Neuron (in vitro differentiated cells): ENCODE data around the gene GON4L.
"Not testable (repeated sequence)": the region's sequence is repeated elsewhere in the genome, so short reads cannot be mapped to it uniquely, and the experiment has no call there.

Experiments used
- H2AFZ ChIP-seq: one replicate; pipeline ENCODE4 v1.6.1; 2013; ENCODE audit warnings: low read depth, mild to moderate bottlenecking, inconsistent platforms, low read length, moderate library complexity
- H3K27me3 ChIP-seq: one replicate; pipeline ENCODE4 v1.6.1; 2013; ENCODE audit warnings: low read length; ENCODE audit not compliant: insufficient read depth
- H3K36me3 ChIP-seq: one replicate; pipeline ENCODE4 v1.6.1; 2013; ENCODE audit warnings: low read length; ENCODE audit not compliant: insufficient read depth
- H3K4me1 ChIP-seq: one replicate; pipeline ENCODE4 v1.6.1; 2013; ENCODE audit warnings: low read length; ENCODE audit not compliant: insufficient read depth
- H3K4me3 ChIP-seq: 2 replicates; pipeline ENCODE4 v1.5.1; 2013; ENCODE audit warnings: mild to moderate bottlenecking, low read length, moderate library complexity
- H3K9me3 ChIP-seq: one replicate; pipeline ENCODE4 v1.6.1; 2013; ENCODE audit warnings: low read length

Gene GON4L, protein sequence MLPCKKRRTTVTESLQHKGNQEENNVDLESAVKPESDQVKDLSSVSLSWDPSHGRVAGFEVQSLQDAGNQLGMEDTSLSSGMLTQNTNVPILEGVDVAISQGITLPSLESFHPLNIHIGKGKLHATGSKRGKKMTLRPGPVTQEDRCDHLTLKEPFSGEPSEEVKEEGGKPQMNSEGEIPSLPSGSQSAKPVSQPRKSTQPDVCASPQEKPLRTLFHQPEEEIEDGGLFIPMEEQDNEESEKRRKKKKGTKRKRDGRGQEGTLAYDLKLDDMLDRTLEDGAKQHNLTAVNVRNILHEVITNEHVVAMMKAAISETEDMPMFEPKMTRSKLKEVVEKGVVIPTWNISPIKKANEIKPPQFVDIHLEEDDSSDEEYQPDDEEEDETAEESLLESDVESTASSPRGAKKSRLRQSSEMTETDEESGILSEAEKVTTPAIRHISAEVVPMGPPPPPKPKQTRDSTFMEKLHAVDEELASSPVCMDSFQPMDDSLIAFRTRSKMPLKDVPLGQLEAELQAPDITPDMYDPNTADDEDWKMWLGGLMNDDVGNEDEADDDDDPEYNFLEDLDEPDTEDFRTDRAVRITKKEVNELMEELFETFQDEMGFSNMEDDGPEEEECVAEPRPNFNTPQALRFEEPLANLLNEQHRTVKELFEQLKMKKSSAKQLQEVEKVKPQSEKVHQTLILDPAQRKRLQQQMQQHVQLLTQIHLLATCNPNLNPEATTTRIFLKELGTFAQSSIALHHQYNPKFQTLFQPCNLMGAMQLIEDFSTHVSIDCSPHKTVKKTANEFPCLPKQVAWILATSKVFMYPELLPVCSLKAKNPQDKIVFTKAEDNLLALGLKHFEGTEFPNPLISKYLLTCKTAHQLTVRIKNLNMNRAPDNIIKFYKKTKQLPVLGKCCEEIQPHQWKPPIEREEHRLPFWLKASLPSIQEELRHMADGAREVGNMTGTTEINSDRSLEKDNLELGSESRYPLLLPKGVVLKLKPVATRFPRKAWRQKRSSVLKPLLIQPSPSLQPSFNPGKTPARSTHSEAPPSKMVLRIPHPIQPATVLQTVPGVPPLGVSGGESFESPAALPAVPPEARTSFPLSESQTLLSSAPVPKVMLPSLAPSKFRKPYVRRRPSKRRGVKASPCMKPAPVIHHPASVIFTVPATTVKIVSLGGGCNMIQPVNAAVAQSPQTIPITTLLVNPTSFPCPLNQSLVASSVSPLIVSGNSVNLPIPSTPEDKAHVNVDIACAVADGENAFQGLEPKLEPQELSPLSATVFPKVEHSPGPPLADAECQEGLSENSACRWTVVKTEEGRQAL (N-terminal part only)

DNA sequence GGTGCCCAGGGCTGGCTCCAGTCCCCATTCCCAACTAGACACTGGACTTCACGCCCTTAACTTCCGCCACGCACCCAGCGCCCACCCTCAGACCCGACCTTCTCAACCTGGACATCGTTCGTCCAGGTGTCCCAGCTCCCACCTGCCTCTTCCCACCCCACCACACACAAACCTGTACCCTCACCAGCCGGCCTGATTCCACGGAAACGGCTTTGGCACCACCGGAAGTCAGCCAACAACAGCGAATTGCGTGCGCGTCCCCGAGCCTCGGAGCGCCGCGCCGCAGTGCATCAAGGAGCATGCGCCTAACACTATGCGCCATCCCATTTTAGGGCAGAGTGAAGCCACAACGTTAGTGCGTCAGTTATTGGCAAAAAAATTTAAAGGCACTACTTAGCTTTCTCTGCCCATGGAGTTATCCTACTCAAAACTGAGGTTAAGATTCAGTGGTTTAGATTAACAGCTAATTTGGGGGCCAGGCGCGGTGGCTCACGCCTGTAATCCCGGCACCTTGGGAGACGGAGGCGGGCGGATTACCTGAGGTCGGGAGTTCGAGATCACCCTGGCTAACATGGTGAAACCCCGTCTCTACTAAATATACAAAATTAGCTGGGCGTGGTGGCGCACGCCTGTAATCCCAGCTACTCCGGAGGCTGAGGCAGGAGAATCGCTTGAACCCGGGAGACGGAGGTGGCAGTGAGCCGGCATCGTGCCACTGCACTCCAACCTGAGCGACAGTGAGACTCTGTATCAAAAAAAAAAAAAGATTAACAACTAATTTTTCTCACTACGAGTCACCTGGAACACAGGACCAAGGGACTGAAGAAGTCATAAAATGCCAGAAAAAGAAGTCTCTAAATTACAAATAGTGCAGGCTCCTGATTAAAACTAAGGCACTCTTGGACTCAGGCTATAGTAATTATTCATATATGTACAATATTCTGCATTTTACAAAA lies at the start of gene GON4L:
TSS of gene GON4L (minus strand) at position 240 of the 956 bp plus-strand sequence. CDS start 3,434 bp downstream, outside the sequence.
- H3K9me3 ChIP-seq: no peaks in the 10 kb centered on the region
- no peak within 1 kb of the TSS for H2AFZ ChIP-seq
- no peaks in the 10 kb centered on the region for H3K27me3 ChIP-seq
- peak within 1 kb of the TSS; percentile 90 for H3K4me3 ChIP-seq
- H3K36me3 ChIP-seq: peaks cover 33% of the 10 kb centered on the region
- H3K4me1 ChIP-seq: peaks cover 24% of the 10 kb centered on the region

DNA sequence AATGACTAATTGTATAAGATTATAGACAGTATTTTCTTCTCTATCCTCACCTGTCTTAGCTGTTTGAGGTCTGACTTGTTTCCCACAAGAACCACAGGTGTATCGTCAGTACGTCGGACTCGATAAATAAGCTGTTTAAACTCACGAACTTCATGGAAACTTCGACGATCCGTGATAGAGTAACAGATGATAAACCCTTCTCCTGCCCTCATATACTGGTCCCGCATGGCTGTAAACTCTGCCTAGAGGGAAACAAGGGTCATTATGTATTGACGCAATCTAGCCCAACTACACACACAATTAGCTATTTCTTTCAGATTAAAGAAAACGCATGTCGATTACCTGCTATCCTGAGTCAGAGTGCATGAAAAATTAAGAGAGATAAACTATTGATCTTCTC lies 47.2 kb upstream of the GON4L start:
- Histone ChIP-seq H3K27me3 (no peaks in the 10 kb centered on the region), H3K36me3 (peaks cover 67% of the 10 kb centered on the region), H2AFZ (no peak overlapping the region), H3K4me3 (no peak overlapping the region), H3K9me3 (no peaks in the 10 kb centered on the region), H3K4me1 (no peaks in the 10 kb centered on the region)

DNA sequence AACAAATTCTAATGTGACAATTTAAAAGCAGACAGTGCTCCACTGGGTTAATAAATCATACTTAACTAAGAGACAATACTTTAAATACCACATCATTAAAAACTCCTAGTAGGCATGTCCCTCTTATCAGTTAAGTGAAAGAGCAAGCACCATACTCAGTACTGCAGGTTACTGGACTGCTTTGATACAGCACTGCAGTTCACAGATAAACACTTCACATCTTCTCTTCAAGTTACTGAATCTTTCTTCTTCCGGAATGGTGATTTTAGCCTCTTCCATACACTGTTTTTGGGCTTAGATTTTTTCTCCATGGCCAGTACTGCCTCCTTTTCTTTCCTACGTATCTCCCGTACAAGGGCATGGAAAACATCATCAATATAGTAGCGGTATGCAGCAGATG lies 43.1 kb upstream of the GON4L start:
- H3K27me3 ChIP-seq: no peaks in the 10 kb centered on the region
- no peak overlapping the region for H2AFZ ChIP-seq
- H3K36me3 ChIP-seq: peaks cover 64% of the 10 kb centered on the region
- H3K9me3 ChIP-seq: no peaks in the 10 kb centered on the region
- no peaks in the 10 kb centered on the region for H3K4me1 ChIP-seq
- H3K4me3 ChIP-seq: no peak overlapping the region

DNA sequence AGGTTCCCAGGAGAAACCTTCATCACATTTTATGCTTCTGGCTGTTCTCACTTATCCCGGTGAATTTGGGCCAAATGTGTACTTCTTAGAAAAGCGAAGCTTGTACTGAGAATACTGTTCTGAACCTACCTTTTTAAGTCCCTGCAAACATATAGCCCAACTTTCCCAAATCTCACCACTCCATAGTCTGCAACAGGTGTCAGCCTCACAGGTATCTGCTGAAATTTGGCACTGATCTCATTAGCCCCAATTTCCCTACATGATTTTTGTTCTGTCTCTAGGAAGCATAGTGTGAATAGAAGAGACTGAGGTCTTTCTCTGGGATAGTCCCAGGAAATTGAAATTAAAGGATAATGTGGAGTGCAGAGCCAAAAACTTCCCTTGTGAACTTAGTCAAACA lies 42.7 kb upstream of the GON4L start:
- no peak overlapping the region for H2AFZ ChIP-seq
- peaks cover 59% of the 10 kb centered on the region for H3K36me3 ChIP-seq
- H3K9me3 ChIP-seq: no peaks in the 10 kb centered on the region
- H3K4me1 ChIP-seq: no peaks in the 10 kb centered on the region
- no peak overlapping the region for H3K4me3 ChIP-seq
- H3K27me3 ChIP-seq: no peaks in the 10 kb centered on the region

DNA sequence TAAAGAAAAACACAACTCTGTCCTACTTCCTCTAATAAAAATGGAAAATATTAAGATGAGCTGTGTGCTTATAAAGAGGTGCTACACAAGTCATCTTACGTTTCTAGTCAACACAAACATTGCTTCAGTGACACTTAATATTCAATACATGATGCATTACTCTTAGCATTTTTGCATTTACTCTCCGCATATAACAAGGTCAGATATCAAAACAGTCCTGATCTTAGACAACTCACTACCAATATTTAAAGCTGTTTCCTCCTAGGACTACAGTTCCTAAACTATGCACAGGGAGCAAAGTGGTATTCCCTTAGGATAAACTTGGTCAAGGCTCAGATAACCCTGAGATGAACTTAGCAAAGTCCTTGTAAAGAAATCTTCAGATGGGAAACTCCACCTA lies 41.9 kb upstream of the GON4L start:
- H3K27me3 ChIP-seq: no peaks in the 10 kb centered on the region
- no peak overlapping the region for H2AFZ ChIP-seq
- H3K36me3 ChIP-seq: peaks cover 51% of the 10 kb centered on the region
- no peak overlapping the region for H3K4me3 ChIP-seq
- no peaks in the 10 kb centered on the region for H3K9me3 ChIP-seq
- no peaks in the 10 kb centered on the region for H3K4me1 ChIP-seq

DNA sequence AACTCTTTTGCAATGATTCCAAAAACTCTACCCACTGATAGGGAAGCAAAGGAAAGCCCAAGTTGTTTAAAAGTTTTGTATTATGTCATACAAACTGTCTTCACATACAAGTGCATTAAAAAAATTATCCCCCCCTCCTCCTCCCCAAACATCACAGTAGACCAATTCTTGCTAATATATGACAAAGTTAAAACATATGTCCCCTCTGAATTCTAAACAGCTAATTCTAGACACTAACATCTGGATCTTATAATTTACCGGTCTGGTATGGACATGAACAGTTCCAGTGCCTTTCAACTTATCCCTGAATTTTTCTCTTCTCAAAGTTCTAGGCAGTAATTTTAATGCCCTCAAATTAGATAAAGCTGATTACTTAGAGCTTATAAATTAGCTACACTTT lies 40.7 kb upstream of the GON4L start:
- H3K36me3 ChIP-seq: peaks cover 45% of the 10 kb centered on the region
- no peaks in the 10 kb centered on the region for H3K9me3 ChIP-seq
- no peak overlapping the region for H3K4me3 ChIP-seq
- H2AFZ ChIP-seq: no peak overlapping the region
- H3K4me1 ChIP-seq: peaks cover 5% of the 10 kb centered on the region
- H3K27me3 ChIP-seq: no peaks in the 10 kb centered on the region

DNA sequence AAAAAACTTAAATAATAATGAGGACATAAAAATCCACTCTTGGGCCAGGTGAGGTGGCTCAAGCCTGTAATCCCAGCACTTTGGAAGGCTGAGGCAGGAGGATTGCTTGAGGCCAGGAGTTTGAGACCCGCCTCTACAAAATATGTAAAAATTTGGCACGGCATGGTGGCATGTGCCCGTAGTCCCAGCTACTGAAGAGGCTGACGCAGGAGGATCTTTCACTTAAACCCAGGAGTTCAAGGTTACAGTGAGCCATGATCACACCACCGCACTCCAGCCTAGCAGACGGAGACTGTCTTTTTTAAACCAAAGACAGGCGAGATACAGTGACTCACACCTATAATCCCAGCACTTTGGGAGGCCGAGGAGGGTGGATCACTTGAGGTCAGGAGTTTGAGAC lies 39.5 kb upstream of the GON4L start:
- H3K4me1 ChIP-seq, H2AFZ ChIP-seq, H3K27me3 ChIP-seq, H3K4me3 ChIP-seq, H3K9me3 ChIP-seq: not testable (repeated sequence)
- peaks cover 42% of the 10 kb centered on the region for H3K36me3 ChIP-seq

DNA sequence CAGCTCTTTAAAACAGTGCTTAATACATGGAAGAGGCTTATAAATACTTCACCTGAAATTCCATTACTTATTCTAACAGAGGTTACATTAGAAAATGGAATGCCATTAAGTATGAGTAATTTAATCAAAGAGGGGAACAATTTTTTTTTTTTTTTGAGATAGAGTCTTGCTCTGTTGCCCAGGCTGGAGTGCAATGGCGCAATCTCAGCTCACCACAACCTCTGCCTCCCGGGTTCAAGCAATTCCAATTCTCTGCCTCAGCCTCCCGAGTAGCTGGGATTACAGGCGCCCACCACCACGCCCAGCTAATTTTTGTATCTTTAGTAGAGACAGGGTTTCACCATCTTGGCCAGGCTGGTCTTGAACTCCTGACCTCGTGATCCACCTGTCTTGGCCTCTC lies 38.6 kb upstream of the GON4L start:
- H3K4me3 ChIP-seq, H3K4me1 ChIP-seq: not testable (repeated sequence)
- H3K36me3 ChIP-seq: peaks cover 36% of the 10 kb centered on the region

DNA sequence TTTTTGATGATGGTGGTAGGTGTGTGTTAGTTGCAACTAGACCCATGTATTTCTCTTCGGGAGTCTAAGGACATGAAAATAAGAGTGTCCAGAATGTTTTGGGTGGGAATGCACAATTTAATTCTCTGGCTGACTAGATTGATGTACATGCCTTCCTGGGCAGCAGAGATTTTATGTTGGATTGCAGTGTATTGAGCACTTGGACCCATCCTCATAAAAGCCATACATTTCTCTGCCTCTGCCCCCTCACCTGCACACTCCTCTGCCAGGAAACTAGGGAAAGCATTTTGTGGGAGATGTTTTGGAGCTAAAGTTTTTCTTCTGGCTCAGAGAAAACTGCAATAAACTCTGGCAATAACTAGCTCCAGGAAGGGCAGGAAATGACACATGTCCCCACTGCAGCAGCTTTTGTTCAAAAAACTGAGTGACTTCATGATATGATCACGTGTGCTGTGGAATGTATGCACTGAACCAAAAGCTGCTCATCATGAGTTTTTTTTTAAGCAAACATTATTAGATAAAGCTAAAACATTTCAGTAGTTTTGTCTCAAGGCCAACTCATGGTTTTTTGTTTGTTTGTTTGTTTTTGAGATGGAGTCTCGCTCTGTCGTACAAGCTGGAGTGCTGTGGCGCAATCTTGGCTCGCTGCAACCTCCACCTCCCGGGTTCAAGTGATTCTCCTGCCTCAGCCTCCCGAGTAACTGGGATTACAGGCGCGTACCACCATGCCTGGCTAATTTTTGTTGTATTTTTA lies 36.6 kb upstream of the GON4L start:
- Histone ChIP-seq H3K36me3 (peaks cover 17% of the 10 kb centered on the region), H3K9me3 (no peaks in the 10 kb centered on the region), H3K4me1 (peaks cover 5% of the 10 kb centered on the region), H2AFZ (no peak overlapping the region), H3K4me3 (no peak overlapping the region), H3K27me3 (no peaks in the 10 kb centered on the region)

More for the DNA sequence above, 38.6 kb upstream of the GON4L start:
- not testable (repeated sequence) for H2AFZ ChIP-seq, H3K9me3 ChIP-seq, H3K27me3 ChIP-seq

DNA sequence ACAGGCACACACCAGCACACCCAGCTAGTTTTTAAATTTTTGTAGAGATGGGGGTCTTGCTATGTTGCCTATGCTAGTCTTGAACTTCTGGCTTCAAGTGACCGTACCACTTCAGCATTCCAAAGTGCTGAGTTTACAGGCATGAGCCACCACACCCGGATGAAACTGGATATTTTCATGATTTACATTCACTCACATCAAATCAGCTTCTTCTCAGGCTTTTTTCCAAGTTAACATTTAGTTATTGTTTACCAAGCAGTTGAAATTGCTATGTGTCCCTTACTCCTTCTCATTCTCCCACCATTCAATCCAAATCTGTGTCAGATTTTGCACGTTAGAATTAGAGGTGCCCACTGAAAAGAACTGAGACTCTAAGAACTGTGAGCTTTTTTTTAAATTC lies 35.8 kb upstream of the GON4L start:
- Histone ChIP-seq H3K9me3 (no peaks in the 10 kb centered on the region), H3K4me3 (no peak overlapping the region), H3K36me3 (peaks cover 11% of the 10 kb centered on the region), H3K27me3 (no peaks in the 10 kb centered on the region), H3K4me1 (peaks cover 5% of the 10 kb centered on the region), H2AFZ (no peak overlapping the region)

DNA sequence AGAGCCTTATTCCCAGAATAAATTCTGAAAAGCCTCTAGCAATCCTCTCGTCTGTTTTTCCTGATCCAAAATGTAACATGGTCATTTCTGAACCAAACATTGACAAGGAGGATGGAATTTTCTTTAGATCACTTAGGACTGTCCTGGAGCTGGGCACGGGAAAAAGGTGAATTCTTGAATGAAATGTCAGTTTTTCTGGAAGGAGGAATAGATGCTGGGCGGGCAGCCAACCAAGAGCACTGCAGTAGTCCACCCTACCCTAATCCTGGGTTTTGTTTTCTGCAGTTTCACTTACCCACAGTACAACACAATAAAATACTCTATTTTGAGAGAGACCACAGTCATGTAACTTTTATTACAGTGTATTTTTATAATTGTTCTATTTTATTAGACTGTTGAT lies 33.2 kb upstream of the GON4L start:
- Histone ChIP-seq H2AFZ (no peak overlapping the region), H3K4me1 (peaks cover 5% of the 10 kb centered on the region), H3K4me3 (no peak overlapping the region), H3K9me3 (no peaks in the 10 kb centered on the region), H3K27me3 (no peaks in the 10 kb centered on the region), H3K36me3 (peaks cover 8% of the 10 kb centered on the region)
